Activated T-cell treated with anti-CD3 and anti-CD28 coated beads for 24 hours (primary cell): ENCODE data around the gene FLNB.

Experiments
- DNase-seq: peaks from one replicate; pipeline ENCODE4 v3.0.0-alpha.2; 2020; ENCODE audit warnings: low read depth

The FLNB gene

DNA sequence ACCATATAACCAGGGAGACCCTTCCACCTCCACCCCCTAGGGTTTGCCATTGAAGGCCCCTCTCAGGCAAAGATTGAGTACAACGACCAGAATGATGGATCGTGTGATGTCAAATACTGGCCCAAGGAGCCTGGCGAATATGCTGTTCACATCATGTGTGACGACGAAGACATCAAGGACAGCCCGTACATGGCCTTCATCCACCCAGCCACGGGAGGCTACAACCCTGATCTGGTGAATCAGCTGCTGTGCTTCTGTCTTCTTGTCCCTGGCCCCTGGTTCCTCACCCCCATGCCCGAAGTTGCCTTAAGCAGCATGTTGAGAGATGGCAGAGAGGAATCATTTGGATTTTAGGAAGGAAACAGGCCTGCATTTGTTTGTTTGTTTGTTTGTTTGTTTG, 98.4 kb downstream of the FLNB start:
- DNase-seq: no peak

DNA sequence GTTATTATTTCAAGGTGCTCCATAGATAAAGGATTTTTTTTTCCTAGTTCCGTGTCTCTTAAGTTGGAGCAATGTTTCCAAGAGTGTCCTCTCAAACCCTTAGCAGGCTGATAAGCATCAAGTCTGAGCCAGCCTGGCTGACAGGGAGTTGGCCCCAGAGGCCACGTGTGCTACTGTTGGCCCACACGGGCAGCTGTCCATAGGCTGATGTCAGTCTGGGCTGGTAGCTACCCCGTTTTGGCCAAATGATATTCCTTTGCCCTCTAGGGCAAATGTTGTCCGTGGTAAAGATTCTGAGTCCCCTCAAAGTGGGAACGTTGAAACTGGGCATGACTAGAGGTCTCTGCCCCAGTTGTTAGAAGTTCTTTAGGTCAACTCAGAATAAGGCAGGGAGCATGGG, 99.4 kb downstream of the FLNB start:
- DNase-seq: no peak

DNA sequence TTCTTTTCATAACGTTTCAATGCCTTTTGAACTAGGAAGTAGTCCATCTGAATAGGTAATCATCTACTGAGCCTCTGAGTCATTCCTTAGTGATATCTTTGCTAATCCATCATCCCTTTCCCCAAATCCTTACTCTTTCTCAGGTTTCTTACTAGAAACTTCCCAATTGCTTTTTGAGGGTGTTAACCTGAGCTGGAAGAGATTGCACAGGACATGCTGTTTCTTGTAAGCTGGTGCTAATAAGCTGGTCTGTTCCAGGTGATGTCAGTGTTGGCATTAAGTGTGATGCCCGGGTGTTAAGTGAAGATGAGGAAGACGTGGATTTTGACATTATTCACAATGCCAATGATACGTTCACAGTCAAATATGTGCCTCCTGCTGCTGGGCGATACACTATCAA, 101.5 kb downstream of the FLNB start:
- no peak for DNase-seq

DNA sequence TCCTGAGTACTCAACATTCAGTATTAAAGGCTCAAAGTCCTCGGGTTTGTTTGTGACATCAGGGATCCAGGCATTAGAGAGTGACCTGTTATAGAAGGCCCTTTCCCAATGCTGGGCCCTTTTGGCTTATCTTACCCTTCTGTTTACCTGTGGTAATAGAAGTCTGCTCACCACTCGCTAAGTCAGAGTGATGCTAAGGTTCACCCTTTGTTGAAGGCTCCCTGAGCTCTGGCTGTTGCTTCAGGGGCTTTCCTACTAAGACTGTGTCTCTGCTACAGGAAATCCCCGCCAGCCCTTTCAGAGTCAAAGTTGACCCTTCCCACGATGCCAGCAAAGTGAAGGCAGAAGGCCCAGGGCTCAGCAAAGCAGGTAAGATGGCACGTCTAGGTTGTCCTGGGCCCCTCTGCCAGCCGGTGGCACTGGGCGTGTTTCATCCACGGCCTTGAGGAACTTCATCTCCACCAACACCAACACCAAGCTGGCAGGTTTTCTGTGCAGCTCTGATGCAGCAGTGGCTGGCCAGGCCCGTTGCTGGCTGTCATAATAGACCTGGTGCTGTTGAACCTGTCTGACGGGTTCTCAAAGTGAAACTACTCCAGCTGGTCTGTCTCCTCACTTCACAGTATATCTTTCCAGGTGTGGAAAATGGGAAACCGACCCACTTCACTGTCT, 103.4 kb downstream of the FLNB start:
- DNase-seq: no peak

DNA sequence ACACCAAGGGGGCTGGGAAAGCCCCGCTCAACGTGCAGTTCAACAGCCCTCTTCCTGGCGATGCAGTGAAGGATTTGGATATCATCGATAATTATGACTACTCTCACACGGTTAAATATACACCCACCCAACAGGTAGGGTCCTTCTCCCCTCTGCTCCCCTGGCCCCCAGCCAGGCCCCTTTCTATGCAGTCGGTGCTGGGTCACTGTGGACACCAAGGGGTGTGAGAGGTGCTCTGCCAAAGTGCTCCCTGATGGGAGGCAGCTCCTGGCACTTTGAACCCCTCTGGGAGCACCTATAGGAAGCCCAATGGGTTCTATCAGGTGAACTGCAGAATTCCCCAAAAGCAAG, 103.9 kb downstream of the FLNB start:
- no peak for DNase-seq

DNA sequence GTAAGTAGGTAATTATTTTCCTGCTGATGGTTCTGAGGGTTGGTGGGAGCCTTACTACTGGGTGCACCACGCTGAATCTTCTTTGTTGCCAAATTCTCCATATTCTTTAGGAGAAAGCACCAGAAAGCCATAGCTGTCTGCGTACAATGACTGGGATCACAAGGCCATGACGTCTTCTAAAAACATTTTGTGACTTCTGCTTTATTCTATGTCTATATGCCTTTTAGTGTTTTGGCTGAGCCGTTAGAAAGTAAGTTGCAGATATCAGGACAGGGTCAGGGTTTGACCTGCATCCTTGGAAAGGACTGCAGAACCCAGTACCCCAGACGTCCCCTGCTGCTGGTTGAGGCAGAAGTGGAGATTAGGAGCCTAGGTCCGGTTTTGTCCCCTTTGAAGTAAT, 107.0 kb downstream of the FLNB start:
- DNase-seq: no peak

DNA sequence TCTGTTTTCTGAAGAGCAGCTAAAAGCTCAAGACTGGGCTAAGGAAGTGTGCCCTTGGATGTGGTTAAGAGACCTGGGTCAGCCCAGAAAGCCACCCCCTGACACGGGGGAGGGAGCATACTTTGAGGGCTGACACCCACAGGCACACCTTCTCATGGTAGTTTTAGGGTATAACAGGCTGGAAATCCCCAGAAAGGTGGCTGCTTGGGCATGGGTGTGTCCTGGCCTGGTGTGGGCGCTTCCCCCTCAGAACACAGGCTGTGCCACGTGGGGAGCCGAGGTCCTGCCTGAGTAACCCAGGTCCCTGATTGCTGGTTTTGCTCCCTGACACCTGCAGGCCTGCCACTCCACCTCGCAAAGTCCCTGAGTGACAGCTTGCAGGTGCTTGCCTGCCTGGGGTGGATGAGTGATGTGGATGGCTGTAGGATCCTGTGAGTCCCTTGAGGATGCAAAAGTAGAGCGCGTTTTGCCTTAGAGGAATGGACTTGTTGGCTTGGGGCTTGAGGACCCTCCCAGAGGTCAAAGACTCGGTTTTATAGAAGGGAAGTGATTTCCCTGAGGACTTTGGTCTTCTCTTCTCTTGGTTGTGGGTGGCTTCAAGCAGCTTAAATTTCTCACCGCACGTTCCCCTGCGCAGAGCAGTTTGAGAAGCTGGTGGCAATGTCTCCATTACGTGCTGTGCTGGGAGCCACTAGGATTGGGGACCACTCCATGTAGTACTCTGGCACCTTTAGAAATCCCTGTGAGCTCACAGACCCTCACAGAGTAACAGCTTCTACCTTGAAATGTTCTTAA, 108.1 kb downstream of the FLNB start:
- DNase-seq: peak; percentile 16

DNA sequence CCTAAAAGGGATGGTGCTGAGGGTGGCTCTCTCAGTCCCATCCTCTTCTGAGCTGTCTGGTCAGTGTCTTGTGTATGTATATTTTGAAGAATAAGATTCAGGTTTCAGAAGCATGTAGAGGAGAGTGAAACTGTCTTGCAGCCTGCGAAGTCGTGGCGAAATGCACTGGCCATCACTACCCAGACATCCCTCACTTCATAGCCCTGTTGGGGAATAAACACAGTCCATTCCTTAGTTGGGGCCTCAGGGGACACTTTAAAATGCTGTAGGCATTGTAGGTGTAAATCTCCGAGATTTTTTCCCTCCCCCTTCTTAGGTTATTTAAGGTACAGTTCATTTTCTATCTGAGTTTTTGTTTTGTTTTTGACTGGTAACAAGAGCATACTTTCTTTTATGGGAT, 108.8 kb downstream of the FLNB start:
- DNase-seq: no peak

DNA sequence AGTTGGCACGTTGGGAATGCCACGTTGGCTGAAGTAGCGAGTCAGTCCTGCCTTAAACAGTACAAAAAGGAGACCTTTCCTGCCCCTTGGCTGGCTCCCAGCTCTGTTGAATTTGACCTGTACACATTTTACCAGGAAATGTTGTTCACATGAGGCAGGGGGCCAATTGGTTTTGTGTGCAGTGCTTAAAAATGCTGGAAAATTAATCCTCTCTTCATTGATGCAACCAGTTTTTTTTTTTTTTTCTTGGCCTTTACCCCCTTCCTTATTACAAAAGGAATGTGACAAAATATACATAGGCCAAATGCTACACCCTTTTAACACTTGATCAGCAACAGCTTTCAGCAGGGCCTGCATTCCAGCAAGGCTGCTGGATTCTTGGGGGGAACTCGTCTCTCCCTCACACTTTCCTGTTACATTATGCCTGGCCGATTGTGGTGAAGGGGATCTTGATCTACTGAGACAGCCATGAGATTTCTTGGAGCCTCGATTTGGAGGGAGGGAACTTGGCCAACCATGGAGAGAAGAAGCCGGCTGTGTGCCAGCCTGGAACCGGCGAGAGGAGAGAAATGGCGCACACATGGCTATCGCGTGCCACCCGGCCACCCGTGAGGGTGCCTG, 109.4 kb downstream of the FLNB start:
- DNase-seq: no peak

DNA sequence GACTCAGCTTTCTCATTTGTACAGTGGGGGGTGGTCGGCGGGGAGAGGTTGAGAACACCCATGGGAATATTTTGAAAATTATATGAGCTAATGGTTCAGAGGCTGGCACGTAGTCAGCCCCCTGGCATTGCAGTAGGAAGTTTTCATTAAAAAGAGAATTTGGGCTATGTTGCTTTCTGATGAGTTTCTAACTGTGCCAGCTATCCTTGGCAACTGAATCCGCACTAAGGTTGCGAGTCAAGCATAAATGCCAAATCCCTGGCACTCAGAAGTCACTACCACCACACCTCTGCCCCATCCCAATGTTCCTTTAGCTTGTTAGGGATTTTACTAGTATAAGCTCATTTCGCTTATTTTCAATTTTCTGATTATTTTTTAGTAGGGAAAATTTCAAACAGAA, 111.0 kb downstream of the FLNB start:
- no peak for DNase-seq

DNA sequence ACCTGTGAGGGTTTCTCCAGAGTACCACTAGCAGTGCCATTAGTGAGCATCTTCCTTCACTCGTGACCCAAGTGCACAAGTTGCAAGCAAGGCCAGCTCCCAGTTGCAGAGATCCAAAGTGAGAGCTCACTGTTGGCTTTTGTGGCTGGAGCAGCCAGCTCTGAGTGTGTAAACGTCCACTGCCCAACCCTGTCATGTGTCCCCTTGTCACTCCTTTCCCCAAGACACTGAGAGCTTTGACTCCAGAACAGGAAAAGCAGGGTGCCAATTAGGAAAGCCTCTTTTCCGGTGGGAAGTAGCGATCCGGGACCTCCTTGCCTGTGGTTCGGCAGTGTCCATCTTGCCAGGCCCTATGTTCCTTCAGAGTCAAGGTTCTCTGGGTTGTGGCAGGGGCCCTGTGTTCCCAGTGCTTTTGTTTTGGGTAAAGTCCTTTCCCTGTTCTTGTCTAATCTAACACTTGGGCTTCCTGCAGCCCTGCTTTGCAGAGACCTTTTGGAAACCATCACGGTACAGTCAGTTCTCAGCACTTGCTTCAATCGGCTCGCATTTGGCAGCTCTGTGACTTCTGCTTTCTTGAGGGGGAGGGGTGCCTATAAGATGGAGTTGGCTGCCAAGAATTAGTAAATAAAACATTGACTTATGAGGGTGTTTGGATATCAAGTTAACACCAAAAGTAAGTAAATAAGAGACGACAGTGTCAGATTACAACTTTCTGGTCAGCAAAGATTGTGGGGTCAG, 112.0 kb downstream of the FLNB start:
- DNase-seq: no peak

DNA sequence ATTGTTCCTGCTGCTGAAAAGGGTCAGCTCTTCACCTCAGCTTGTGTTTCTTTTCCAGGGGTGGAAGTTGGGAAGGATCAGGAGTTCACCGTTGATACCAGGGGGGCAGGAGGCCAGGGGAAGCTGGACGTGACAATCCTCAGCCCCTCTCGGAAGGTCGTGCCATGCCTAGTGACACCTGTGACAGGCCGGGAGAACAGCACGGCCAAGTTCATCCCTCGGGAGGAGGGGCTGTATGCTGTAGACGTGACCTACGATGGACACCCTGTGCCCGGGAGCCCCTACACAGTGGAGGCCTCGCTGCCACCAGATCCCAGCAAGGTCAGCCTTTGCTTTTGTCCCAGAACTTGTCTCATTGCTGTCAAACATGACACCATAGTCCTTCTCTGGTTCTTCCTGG, 113.0 kb downstream of the FLNB start:
- no peak for DNase-seq

DNA sequence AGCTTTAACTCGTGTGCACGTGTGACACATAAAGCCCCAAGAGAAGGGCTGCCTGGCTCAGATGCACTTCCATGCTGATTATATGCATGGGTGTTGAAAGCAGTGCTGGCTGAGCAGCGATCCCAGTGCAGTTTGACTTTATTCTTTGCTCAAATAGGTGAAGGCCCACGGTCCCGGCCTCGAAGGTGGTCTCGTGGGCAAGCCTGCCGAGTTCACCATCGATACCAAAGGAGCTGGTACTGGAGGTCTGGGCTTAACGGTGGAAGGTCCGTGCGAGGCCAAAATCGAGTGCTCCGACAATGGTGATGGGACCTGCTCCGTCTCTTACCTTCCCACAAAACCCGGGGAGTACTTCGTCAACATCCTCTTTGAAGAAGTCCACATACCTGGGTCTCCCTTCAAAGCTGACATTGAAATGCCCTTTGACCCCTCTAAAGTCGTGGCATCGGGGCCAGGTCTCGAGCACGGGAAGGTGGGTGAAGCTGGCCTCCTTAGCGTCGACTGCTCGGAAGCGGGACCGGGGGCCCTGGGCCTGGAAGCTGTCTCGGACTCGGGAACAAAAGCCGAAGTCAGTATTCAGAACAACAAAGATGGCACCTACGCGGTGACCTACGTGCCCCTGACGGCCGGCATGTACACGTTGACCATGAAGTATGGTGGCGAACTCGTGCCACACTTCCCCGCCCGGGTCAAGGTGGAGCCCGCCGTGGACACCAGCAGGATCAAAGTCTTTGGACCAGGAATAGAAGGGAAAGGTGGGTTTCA, 114.9 kb downstream of the FLNB start:
- DNase-seq: no peak

DNA sequence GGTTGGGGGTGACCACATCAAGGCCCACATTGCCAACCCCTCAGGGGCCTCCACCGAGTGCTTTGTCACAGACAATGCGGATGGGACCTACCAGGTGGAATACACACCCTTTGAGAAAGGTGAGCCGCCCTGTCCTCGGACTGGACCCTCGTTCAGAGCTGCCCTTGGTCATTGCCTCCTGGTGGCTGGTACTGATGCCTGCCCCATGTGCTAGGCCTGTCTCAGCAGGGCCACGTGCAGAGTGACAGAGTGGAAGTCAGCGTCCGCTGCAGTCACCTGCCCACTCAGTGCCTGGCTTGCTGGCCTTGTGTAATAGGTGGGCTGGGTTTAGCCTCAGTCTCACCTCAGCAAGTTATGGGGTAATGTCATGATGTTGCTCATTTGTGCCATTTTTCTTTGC, 116.2 kb downstream of the FLNB start:
- DNase-seq: no peak

DNA sequence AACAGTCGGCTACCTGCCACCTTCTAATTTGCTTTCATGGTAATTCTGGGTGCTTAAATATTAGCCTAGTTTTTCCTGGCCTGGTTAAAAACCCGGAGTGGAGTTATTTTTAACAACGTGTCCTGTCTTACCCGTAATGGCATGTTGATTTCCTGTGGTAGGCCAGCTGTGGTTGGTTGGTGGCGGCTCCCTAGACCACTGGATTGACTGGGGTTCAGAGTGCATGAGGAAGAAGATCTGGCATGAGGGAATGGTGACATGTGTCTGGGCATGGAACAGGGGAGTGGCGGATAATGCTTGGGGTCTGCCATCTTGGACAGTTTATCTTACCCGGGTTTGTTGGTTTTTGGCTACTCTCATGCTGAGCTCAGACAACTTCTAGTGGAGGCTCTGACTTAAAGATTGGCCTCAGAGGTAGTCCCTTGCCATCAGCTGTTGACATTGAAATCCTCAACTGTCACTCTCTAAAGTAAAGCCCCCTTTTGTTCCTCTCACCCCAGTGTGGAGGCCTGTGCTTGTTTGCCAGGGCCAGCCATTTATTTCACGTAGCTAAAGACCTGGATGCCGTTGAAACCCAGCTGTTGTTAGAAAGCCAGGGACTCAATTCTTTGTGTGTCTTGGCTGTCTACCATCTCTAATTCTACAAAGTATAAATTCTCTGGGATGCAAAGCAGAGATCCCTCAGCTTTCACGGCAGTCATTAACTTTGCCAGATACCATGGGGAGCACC, 121.0 kb downstream of the FLNB start:
- DNase-seq: no peak

DNA sequence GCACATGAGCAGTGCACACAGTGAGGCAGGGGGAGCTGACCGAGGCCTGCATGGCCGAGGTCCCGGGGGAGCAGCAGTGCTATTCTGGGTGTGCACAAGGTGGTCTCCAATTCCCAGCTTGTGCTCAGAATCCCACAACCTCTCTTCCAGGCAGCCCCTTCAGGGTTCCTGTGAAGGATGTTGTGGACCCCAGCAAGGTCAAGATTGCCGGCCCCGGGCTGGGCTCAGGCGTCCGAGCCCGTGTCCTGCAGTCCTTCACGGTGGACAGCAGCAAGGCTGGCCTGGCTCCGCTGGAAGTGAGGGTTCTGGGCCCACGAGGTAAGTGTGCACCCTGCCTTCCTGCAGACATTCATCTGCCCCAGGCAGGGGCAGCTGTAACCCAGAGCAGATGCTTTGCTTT, 122.4 kb downstream of the FLNB start:
- no peak for DNase-seq

DNA sequence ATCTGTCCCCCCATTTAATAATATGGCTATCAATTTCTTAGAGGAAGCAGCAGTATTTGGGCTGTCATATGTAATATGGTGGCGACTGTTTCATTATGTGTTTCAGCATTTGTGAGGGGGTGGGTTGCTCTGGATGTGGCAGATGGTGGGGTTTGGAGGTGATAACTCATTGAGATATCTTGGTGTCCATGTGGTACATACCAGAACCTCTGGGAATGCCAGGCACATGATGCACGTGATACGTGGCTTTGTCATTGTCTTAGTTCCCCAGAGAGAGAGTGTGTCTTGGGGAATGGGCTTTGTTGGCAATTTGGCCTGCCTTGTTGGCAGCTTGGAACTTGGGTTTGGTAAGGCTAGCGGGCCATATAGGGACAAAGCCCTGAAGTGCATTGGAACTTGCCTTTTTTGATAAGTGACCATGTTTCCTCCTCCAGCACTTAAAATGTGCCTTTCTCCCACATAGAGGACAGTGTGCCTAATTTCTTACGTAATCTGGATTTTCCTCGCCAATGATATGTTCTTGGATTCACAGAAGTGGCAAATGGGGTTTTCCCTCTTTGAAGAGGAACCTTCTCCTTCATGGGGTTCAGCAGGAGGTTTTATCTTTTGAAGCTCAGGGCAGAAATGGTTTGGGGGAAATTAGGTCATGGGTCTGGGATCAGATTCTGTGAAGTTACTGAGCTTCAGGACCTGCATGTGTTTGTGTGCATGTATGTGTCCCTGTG, 123.0 kb downstream of the FLNB start:
- no peak for DNase-seq

DNA sequence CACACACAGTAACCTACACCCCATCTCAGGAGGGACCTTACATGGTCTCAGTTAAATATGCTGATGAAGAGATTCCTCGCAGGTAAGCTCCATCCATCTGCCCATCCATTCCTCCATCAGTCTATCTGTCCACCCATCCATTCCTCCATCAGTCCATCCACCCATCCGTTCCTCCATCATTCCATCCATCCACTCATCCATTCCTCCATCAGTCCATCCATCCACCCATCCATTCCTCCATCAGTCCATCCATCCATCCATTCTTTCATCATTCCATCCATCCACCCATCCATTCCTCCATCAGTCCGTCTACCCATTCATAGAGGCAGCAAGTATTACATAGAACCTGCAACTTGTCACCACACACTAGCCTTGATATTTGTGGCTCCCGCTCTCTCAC, 124.6 kb downstream of the FLNB start:
- no peak for DNase-seq

DNA sequence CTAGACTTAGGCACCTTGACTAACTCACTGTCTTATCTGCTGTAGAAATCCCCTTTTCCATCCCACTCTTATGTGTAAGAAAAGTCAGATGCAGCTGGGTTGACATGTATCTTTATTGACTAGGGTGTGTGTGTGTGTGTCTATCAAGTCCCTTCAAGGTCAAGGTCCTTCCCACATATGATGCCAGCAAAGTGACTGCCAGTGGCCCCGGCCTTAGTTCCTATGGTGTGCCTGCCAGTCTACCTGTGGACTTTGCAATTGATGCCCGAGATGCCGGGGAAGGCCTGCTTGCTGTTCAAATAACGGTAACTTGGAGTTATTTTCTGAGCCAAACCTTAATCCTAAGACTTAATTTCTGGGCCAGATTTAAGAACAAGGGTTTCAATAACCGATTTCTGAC, 126.2 kb downstream of the FLNB start:
- no peak for DNase-seq

DNA sequence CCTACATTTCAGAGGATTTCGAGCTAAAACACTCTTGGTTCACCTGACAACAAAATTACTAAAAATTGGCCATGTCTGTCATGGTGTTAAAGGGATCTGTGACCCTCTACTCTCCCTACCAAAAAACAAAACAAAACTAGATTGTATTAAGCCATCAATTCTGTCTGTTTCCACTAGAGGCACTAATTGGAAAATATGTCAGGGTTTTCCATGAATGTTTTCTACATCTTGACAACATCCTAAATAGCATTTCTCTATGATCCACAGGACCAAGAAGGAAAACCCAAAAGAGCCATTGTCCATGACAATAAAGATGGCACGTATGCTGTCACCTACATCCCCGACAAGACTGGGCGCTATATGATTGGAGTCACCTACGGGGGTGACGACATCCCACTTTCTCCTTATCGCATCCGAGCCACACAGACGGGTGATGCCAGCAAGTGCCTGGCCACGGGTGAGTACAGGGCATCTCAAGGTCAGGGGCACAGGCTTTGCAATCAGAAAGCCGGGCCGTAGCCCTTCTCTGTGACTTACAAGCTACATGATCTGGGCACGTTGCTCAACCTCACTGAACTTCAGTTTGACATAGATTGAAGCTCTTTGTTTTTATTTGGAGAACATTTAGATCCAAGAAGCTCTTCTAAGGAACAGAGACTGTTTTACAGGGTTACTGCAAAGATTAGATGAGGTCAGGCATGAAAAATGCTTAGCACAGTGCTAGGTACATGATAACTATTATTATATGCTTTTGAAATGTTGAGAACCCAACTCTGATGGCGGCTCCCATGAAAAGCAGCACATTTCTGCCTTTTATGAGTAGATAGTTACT, 127.7 kb downstream of the FLNB start:
- DNase-seq: no peak
